Measurements from ENCODE around the gene FOXP2.

FOXP2 gene

GRCh38 chr7:114722562-114722961 lies 307.9 kb downstream of the FOXP2 start:
- H3K4me3 ChIP-seq (ENCODE audit: low read depth, low read length) = no peak overlapping the region
- in situ Hi-C loops (cut with HindIII; ENCODE audit: low sequenced_read_pairs) = no loop called here
- no peak for TF ChIP-seq CTCF (IDR thresholded peaks at IDR 0.05; ENCODE audit: low read depth, low read length)
- DNase-seq (ENCODE audit: low read depth, low spot score) = no peak

GRCh38 chr7:114723308-114723707 lies 308.7 kb downstream of the FOXP2 start:
- H3K4me3 ChIP-seq (ENCODE audit: low read depth, low read length) = no peak overlapping the region
- TF ChIP-seq CTCF (IDR thresholded peaks at IDR 0.05; ENCODE audit: low read depth, low read length) = no peak
- in situ Hi-C loops (cut with HindIII; ENCODE audit: low sequenced_read_pairs) = no loop called here
- no peak for DNase-seq (ENCODE audit: low read depth, low spot score)

GRCh38 chr7:114740095-114740494 lies 325.5 kb downstream of the FOXP2 start:
- no peak for TF ChIP-seq CTCF (IDR thresholded peaks at IDR 0.05; ENCODE audit: low read depth, low read length)
- in situ Hi-C loops (cut with HindIII; ENCODE audit: low sequenced_read_pairs) = no loop called here
- DNase-seq (ENCODE audit: low read depth, low spot score) = no peak
- H3K4me3 ChIP-seq (ENCODE audit: low read depth, low read length) = no peak overlapping the region

GRCh38 chr7:114740941-114741340 lies 326.3 kb downstream of the FOXP2 start:
- H3K4me3 ChIP-seq (ENCODE audit: low read depth, low read length) = no peak overlapping the region
- TF ChIP-seq CTCF (IDR thresholded peaks at IDR 0.05; ENCODE audit: low read depth, low read length) = no peak
- DNase-seq (ENCODE audit: low read depth, low spot score) = no peak
- in situ Hi-C loops (cut with HindIII; ENCODE audit: low sequenced_read_pairs) = no loop called here

GRCh38 chr7:114741911-114742310 lies 327.3 kb downstream of the FOXP2 start:
- in situ Hi-C loops (cut with HindIII; ENCODE audit: low sequenced_read_pairs) = no loop called here
- DNase-seq (ENCODE audit: low read depth, low spot score) = no peak
- H3K4me3 ChIP-seq (ENCODE audit: low read depth, low read length) = no peak overlapping the region
- no peak for TF ChIP-seq CTCF (IDR thresholded peaks at IDR 0.05; ENCODE audit: low read depth, low read length)

Data from astrocyte of the spinal cord (primary cell).